Suprapubic skin (tissue), 4 donors: Measurements from ENCODE around the gene HSD17B14. TPM values are rescaled to one million over a fixed set of nuclear protein-coding genes. Genes with fewer than 3 reads are reported as not detected.

Experiments used
- DNase-seq, 2 donors: peaks; one replicate each; pipeline ENCODE4 v3.0.0-alpha.2; 2019; ENCODE audit warnings: low spot score in 2 of 2
- H3K27ac ChIP-seq: fragments of 200-600 bp; sonication (generic); one replicate; pipeline ENCODE4 v1.5.1; 2019
- H3K27me3 ChIP-seq: fragments of 200-600 bp; sonication (generic); one replicate; pipeline ENCODE4 v1.5.1; 2019
- H3K36me3 ChIP-seq: fragments of 200-600 bp; sonication (generic); one replicate; pipeline ENCODE4 v1.5.1; 2019
- H3K4me1 ChIP-seq: fragments of 200-600 bp; sonication (generic); one replicate; pipeline ENCODE4 v1.5.1; 2019
- H3K4me3 ChIP-seq: fragments of 200-600 bp; sonication (generic); one replicate; pipeline ENCODE4 v1.5.1; 2019; ENCODE audit warnings: mild to moderate bottlenecking
- H3K9me3 ChIP-seq: fragments of 200-600 bp; sonication (generic); one replicate; pipeline ENCODE4 v1.5.1; 2019
- CTCF ChIP-seq, 2 donors: fragments of 200-600 bp in 1 of 2; fragments of 450-650 bp in 1 of 2; sonication (generic) in 1 of 2; IDR thresholded peaks; one replicate each; pipeline ENCODE4 v1.5.1; 2016 to 2019; ENCODE audit warnings: antibody characterized with exemption in 2 of 2, mild to moderate bottlenecking in 1 of 2, moderate library complexity in 1 of 2
- EP300 ChIP-seq: sonication (generic); formaldehyde crosslinking; IDR thresholded peaks from one replicate; pipeline ENCODE4 v1.6.1; 2017; ENCODE audit warnings: antibody characterized with exemption
- POLR2A ChIP-seq, 2 donors: fragments of 450-650 bp; IDR thresholded peaks; one replicate each; pipeline ENCODE4 v1.6.1; 2017; ENCODE audit warnings: antibody characterized with exemption in 2 of 2, mild to moderate bottlenecking in 2 of 2, moderate library complexity in 2 of 2
- POLR2AphosphoS5 ChIP-seq, 3 donors: sonication (generic); formaldehyde crosslinking; IDR thresholded peaks; one replicate each; pipeline ENCODE4 v1.6.1; 2017; ENCODE audit warnings: antibody characterized with exemption in 3 of 3
- WGBS: methylation state at CpG from one replicate; pipeline ENCODE4 v1.1.5; 2018; 5-methylcytosine and 5-hydroxymethylcytosine counted together
- total RNA-seq, 4 donors: library from RNA; depleted of rRNA; stranded (reverse); fragments of >200 nt; gene quantifications; one replicate each; pipeline ENCODE4 v1.1.0, GENCODE V29; 2016

Gene HSD17B14
- total RNA-seq, 4 donors from 2014 or later: 2.5 to 3.4 (median 3.1) TPM

DNA sequence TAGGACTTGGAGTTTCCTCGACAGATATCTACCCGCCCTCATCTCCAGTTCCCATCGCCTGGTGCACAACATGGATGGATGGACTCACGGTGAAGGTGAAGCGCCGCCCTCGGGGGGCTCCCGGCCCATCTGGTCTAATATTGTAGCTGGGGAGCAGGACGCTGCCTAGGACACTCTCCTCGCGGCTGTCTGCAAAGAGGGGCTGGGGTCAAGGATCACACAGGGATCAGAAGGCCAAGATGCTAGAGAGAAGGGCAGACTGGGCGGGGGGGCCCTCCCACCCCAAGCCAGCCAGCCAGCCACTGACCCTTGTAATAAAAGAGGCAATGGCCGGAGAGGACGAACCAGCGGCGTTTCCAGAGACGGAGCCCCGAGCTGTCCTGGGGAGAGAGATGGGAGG lies 25.0 kb upstream of the HSD17B14 start:
- Histone ChIP-seq H3K36me3 (peaks cover 16% of the 10 kb centered on the region), H3K27me3 (no peaks in the 10 kb centered on the region), H3K4me3 (no peak overlapping the region), H3K4me1 (no peaks in the 10 kb centered on the region), H3K27ac (no peak overlapping the region), H3K9me3 (no peaks in the 10 kb centered on the region)
- TF ChIP-seq CTCF (IDR thresholded peaks at IDR 0.05) (no peak), POLR2AphosphoS5 (IDR thresholded peaks at IDR 0.05) (no peak), EP300 (no peak), POLR2A (IDR thresholded peaks at IDR 0.05) (no peak)
- WGBS: 88% methylated on average over 18 of the region's 18 CpGs
- no peak for DNase-seq

GRCh38 chr19:48859711-48860572 lies 23.7 kb upstream of the HSD17B14 start:
- H3K4me1 ChIP-seq: no peaks in the 10 kb centered on the region
- DNase-seq: no peak
- H3K36me3 ChIP-seq: peaks cover 12% of the 10 kb centered on the region
- no peaks in the 10 kb centered on the region for H3K27me3 ChIP-seq
- 90% methylated on average over 26 of the region's 30 CpGs for WGBS
- no peak overlapping the region for H3K27ac ChIP-seq
- no peaks in the 10 kb centered on the region for H3K9me3 ChIP-seq
- H3K4me3 ChIP-seq: no peak overlapping the region
- no peak for TF ChIP-seq CTCF (IDR thresholded peaks at IDR 0.05)
- TF ChIP-seq POLR2A (IDR thresholded peaks at IDR 0.05): no peak
- no peak for TF ChIP-seq POLR2AphosphoS5 (IDR thresholded peaks at IDR 0.05)
- no peak for TF ChIP-seq EP300

DNA sequence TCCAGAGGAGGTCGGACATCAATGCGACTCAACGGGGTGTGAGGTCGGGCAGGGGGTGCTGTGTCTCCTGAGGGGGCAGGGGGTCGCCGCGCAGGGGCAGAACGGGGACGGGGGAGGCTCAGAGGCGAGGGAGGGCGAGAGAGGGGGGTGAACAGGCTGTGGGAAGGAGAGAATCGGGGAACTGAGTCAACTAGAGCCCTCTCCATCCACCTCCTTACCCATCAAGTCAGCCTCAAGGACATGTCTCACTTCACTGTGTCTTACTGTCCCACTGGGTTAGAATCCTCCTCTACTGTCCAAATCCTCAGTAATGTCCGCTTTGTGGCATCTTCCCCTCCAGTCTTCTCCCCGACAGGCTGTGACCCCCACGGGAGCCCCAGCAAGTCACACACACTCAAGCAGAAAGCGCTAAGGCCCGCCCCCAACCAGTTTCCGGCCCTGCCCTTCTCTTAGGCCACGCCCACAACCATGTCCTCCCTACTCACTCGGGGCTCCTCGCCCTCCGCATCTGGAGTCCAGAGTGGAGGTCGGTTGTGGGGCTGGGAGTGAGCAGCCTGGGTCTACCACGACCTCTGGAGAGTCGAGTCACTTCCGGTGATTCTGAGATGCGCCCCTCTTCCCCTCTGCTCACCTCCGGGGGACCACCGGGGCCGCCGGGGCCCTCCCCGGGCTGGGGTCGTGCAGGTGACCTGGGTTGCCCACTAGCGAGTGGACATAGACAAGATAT lies 22.9 kb upstream of the HSD17B14 start:
- TF ChIP-seq CTCF (IDR thresholded peaks at IDR 0.05) (no peak), EP300 (no peak), POLR2AphosphoS5 (IDR thresholded peaks at IDR 0.05) (no peak), POLR2A (IDR thresholded peaks at IDR 0.05) (no peak)
- Histone ChIP-seq H3K9me3 (no peaks in the 10 kb centered on the region), H3K4me1 (no peaks in the 10 kb centered on the region), H3K4me3 (no peak overlapping the region), H3K27ac (no peak overlapping the region), H3K27me3 (no peaks in the 10 kb centered on the region), H3K36me3 (peaks cover 12% of the 10 kb centered on the region)
- 52% methylated on average over 27 of the region's 34 CpGs for WGBS
- no peak for DNase-seq

GRCh38 chr19:48856921-48857320 lies 20.6 kb upstream of the HSD17B14 start:
- Histone ChIP-seq H3K4me3 (no peak overlapping the region), H3K27me3 (no peaks in the 10 kb centered on the region), H3K27ac (no peak overlapping the region), H3K9me3 (no peaks in the 10 kb centered on the region), H3K36me3 (peaks cover 12% of the 10 kb centered on the region), H3K4me1 (no peaks in the 10 kb centered on the region)
- no peak for DNase-seq
- no peak for TF ChIP-seq CTCF (IDR thresholded peaks at IDR 0.05)
- TF ChIP-seq EP300: no peak
- TF ChIP-seq POLR2A (IDR thresholded peaks at IDR 0.05): no peak
- TF ChIP-seq POLR2AphosphoS5 (IDR thresholded peaks at IDR 0.05): no peak
- WGBS: 96% methylated on average over 6 of the region's 6 CpGs

GRCh38 chr19:48854103-48854502 lies 17.8 kb upstream of the HSD17B14 start:
- no peak for DNase-seq
- TF ChIP-seq POLR2AphosphoS5 (IDR thresholded peaks at IDR 0.05) (no peak), POLR2A (IDR thresholded peaks at IDR 0.05) (no peak), CTCF (IDR thresholded peaks at IDR 0.05) (no peak), EP300 (no peak)
- no peaks in the 10 kb centered on the region for H3K4me1 ChIP-seq
- WGBS: 92% methylated on average over 7 of the region's 7 CpGs
- no peaks in the 10 kb centered on the region for H3K9me3 ChIP-seq
- H3K36me3 ChIP-seq: no peaks in the 10 kb centered on the region
- no peak overlapping the region for H3K4me3 ChIP-seq
- H3K27me3 ChIP-seq: no peaks in the 10 kb centered on the region
- no peak overlapping the region for H3K27ac ChIP-seq
